ENCODE measurements around the gene ARAP1.

Gene ARAP1

DNA sequence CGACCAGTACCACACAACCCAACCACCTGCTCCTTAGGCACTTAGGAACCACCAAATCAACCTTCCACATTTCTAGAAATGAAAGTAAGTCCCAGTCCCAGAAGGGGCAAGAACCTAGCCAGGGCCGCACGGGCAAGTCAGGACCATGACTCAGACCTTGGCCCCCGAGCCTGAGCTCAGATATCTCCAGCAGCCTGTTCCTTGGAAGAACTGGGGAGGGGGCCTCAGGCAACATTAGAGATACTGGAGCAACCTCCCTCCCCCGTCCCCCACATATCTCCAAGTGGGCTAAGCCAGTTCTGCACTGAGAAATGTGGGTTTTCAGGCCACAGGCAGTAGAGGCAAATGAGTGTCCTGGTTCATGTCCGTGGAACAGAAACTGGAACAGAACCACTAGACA is 7.7 kb downstream of the ARAP1 start:
- DNase-seq (ENCODE audit: low read depth in 1 of 2, low spot score in 1 of 2) = no peak

DNA sequence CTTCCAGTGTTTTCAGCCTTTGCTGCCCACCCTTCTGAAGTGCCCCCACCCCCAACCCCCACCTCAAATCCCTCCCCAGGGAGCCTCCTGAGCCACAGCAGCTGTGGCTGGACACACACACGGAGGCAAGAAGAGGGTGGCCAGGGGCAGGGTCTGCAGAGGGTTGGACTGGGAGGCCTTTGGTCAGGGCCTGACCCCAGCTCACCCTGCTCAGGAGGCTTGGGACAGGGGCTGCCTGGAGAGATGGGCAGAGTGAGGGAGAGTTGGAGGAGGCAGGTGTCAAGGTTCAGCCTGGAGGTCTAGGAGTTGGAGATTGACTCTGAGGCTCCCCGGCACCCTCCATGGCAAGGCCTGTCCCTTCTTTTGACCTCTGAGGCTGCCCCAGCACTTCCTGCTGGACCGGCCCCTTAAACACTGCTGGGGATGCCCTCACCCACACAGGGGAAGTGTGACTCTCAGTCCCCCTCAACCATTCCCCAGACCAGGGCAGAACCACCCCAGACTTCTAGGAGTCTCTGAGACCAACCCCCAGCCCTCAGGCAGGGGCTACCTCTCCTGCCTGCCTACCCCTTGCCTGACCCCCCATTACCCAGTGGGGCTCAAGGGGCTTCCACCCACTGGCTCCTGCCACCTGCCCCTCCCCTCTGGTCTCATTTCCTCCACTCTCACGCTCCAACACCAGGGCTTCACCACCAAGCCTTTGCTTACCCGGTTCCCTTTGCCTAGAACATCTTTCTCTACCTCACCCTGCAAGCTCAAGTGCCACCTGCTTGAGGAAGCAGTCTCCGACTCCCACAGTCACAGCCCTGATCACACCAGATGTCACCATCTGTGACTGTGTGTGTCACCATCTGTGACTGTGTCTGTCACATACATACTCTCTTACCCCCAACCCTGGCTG is 8.6 kb downstream of the ARAP1 start:
- no peak for DNase-seq (ENCODE audit: low read depth in 1 of 2, low spot score in 1 of 2)

DNA sequence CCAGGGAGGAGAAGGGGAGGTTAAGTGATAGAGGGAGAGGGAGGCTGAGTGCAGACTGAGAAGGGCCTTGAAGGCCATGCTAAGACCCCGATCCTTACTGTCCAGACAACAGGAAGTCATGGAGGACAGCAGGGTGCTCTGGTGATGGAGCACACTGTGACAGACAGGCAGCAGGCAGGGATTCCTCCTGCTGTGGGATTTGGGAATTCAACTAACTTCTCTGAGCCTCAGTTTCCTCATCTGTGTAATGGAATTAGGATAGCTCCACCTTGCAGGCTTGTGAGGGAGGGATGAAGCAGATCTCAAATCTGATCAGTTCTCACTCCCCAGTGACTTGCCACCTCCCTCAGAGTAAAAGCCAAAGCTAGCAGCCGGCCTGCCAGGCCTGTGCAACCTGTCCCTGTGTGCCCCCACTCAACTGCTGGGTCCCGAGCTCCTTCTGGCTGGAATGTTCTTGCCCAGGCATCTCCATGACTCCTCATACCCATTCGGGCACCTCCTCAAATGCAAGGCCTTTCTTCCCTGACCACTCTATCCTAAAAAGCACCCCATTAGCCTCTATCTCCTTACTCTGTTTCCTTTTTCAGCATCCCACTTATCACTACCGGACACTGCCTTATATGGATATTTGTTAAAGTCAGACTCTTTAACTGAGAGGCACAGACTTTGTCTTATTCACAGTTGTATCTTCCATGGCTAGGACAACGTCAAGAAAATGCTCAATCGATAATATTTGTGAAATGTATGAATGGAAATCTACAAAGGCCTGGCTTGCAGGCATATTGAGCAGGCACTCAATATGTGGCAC is 9.5 kb downstream of the ARAP1 start:
- no peak for DNase-seq (ENCODE audit: low read depth in 1 of 2, low spot score in 1 of 2)

DNA sequence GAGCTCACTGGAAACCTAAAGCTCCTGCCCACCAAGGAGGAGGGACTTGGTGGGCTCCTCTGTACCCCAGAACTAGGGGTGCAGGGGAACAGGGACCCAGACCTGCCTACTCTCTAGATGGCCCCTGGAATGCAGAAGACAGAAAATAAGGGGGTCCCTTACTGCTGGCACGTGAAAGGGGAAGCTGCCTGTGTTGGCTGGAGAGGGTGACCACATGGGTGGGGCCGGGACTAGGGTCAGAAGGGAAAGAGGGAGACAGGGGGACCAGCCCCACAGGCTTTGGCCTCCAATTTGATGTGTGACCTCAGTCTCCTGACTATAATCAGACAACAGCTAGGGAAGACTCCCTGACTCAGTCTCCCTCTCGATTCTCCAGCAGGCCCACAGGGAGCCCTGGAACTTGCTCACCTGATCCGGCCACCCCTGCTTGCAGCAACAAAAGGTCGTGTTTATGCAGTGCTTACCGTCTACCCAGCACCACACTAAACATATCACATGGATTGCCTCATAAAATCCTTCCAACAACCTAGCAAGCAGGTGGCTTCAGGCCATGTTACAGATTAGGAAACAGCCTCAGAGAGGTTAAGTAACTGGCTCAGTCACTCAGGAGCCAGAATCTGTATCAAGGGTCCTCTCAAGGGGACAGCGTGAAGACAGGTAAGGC is 10.2 kb downstream of the ARAP1 start:
- DNase-seq (ENCODE audit: low read depth in 1 of 2, low spot score in 1 of 2) = no peak

DNA sequence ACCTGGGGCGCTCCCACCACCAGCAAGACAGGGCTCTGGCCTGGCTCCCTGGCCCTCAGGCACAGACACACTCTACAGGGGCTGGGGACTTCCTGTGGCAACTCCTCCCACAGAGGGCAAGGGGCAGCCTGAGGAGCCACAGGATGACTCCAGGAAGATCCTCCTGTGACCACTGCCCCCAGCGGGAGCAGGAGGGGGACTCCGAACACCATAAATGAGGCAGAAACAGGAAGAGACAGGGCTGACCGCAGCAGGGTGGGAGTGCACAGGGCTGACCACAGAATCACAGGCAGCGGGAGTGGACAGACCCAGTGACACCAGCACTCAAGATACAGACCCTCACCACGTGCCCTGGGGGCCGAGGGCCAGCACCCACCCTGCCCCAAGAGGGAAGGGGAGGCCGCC is 10.8 kb downstream of the ARAP1 start:
- no peak for DNase-seq (ENCODE audit: low read depth in 1 of 2, low spot score in 1 of 2)

DNA sequence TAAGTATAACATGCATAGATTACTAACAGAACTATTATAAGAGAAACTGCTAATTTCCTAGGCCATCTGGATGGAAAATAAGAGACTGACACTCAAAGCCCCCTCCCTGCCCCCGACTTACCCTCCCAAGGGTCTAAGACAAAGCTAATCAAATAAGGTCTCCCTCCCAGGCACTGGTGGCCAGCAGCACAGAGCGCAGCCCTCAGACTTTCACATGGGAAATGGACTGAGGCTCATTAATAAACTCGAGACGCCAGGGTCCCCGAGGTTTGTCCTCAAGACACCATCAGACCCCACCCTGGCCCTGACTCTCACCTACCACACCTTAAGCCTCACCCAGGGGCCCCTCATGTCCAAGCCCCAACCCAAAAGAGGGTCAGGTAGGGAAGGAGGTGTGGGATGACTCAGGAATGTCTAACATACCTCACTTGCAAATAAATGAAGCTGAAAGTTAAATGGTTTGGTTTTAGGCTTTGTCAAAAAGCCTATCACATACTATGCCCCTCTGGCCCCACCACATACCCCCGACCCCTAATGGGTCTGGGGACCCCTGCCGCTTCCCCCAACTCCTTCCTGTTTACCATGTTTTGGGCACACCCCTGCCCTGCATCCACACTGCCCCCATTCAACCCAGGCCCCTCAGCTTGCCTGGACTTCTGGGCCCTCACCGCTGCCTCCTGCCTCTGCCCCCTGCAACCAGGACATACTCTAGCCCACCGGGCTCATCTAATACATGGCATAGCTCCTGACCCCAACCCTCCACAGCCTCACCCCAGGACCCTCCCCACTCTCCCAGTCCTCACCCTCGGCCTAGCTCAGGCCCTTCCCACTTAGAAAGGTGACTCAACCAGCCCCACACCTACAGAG is 11.4 kb downstream of the ARAP1 start:
- no peak for DNase-seq (ENCODE audit: low read depth in 1 of 2, low spot score in 1 of 2)

DNA sequence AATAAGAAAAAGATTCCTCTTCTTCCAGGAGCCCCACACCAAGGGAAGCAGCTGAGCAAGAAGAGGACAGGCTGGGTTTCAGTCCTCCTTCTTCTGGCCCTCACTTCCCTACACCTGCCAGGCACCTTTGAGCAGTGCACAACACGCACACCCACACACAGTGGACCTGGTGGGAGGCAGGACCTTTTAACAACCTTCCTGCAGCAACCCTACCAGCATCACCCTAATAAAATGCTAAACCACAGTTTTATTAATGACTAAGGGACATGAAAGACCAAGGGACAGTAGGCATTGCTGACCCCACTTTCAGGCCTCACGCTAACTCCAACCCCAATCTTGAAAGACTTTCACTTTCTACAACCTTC is 12.2 kb downstream of the ARAP1 start:
- no peak for DNase-seq (ENCODE audit: low read depth in 1 of 2, low spot score in 1 of 2)

DNA sequence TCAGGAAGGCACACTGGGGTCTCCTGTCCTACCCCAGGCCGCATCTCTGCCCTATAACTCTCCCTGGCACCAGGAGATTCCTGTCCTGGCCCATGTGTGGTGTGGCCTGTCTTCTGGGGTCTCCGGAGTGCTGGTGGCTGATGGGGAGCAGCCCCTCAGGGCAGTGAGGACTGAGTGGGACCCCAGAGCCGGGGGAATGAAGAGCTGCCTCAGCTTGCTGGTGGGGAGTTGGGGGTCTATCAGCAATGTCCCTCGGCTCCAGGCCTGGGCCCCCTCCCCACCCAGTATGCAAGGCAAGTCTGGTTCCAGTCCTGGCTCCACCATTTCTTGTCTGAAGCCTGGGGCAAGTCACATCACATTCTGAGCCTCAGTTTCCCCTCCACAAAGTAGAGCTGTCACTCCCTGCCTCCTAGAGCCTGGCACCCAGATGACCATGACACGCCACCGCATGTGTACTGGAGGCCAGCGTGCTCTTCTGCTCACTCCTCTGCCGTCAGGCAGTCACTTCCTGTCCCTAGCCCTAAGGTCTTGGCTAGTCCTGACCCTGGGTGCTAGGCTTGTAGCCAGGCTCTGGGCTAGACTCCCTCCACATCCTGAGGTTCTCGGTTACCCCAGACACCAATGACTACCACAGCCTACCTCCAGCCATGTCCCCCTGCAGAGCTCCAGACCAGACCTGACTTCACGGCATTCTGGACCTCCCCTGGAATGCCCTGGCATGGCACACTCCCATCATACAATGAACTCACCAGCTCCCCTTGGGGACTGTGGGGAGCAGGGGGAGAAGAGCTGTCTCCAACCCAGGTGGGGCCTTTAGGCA is 12.8 kb downstream of the ARAP1 start:
- no peak for DNase-seq (ENCODE audit: low read depth in 1 of 2, low spot score in 1 of 2)

DNA sequence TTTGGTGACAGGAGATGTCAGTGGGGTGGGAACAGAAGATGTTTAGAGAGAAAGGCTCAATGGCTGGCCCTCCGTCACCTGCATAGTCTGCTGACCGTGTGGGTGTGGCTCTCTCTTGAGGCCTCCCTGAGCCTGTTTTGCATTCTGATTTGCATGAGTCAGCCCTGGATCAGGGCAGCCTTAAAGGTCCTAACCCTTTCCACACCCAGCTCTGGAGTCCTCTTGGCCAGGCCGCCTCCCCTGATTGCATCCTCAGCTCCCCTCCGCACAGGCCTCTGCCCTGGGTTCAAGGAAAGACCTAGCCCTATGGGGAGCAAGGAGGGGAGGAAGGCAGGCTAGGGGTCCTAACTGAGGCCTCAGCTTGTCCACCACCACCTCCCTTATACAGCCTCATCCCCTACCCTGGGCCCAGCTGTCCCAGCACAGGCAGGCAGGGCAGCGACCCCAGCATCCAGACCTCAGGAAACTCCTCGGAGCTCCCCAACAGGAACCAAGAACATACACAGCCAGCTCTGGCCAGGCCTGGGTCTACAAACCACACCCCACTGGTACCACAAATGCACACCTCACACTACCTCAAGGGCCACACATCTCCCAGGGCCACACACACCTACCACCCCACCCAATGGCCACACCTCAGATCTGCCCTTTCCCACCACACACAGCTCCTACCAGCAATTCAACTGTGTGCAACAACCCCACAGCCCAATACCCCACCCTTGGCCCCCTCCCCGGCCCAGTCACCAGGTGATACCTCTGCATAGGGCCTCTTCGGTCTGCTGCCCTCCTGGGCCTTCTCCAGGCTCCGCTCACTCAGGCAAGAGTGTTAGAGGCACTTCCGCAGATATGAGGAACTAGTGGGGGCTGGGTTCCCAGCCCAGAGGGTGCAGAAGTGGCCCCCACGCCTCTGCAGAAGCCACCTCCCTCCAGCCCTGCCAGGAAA is 13.7 kb downstream of the ARAP1 start:
- no peak for DNase-seq (ENCODE audit: low read depth in 1 of 2, low spot score in 1 of 2)

DNA sequence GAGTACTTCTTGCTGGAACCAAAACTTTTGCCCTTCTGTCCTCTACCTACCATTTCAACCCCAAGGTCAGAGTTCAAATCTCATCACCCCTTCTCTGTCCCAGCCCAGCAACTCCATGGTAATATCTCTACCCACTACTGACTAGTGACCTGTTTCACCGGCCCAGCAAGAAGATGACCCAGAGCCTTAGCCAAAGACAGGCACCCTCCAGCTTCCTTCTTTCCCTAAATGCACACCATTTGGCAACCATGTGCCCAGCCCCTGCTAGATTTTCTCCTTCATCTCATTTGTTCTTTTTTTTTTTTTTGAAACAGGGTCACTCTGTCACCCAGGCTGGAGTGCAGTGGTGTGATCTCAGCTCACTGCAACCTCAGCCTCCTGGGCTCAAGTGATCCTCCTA is 14.9 kb downstream of the ARAP1 start:
- no peak for DNase-seq (ENCODE audit: low read depth in 1 of 2, low spot score in 1 of 2)

DNA sequence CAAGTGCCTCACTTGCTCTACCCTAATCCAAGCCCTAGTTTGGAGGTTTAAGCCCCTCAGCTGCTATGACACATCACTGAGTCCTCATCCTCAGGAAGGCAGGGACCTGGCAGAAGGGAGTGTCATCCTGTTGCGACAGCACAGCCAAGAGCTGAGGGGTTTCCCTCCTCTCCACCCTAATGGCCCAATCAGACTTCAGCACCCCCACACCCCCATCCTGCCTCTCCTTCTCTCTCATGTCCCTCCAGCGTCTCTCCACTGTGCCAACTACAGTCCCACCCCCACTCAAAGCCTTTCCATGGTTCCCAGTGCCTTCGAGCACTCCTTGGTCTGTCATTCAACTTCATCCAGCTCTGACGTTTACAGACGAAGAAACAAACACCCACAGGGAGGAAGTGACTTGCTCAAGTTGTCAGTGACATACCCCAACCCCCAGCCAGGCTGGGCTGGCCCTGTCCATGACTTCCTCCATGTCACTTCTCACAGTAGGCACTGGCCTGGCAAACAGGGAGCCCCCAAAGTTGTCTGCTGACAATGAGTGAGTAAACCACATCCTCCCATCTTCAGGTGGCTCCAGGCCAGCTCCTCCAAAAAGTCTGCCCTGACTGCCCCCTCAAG is 15.6 kb downstream of the ARAP1 start:
- peak in 1 of 2 donors; percentile 24 for DNase-seq (ENCODE audit: low read depth in 1 of 2, low spot score in 1 of 2)

DNA sequence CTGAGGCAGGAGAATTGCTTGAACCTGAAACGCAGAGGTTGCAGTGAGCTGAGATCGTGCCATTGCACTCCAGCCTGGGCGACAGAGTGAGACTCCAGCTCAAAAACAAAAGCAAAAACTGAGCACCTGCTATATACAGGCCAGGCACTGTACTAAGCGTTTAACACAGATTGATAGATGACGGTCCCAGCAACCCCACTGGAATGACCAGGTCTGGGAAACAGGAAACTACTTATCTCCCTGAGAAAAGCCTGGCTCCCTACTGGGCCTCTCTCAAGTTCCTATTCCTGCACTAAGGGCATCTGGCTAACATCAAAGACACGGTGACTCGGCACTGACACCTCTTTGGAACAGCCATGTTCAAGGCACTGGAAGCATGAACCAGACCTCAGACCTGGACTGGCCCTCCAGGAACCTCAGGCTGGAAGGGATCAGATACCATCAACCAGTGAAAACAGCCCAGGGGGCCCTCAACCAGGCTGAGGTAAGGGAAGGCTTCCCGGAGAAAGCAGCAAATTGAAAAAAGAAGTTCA is 16.6 kb downstream of the ARAP1 start:
- no peak for DNase-seq (ENCODE audit: low read depth in 1 of 2, low spot score in 1 of 2)

DNA sequence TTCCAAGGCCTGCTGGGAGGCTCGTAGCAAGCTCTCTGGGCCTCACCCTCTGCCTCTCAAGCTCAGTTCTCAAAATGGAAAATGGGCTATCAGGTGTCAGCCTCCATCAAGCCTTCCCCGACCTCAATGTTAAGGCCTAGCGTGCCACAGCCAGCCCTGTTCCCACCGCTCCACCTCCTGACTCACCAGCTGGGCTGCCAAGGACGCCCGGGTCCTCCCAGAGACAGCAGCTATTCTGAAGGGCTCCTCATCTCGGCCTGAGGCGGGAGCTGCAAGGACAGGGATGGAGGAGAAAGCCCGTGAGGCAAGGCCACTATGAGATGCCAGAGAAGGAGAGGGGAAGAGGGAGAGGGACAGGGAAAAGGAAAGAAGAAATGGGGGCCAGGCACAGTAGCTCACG is 19.9 kb downstream of the ARAP1 start:
- DNase-seq (ENCODE audit: low read depth in 1 of 2, low spot score in 1 of 2) = no peak

DNA sequence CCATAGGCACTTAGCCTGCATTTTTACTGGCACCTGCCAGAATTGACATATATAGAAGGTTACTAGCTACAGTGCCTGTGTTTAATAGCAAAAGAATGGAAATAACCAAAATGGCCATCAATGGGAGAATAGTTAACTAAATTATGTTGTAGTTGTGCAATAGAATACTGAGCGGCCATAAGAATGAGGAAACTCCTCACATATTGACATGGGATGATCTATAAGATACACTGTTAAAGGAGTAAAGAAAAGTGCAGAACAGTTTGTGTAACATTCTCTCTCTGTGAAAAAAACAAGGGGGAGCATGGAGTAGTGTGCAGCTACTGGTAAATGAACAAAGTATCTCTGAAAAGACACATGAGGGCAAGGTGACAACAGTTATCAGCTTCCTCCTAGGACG is 21.5 kb downstream of the ARAP1 start:
- no peak for DNase-seq (ENCODE audit: low read depth in 1 of 2, low spot score in 1 of 2)

DNA sequence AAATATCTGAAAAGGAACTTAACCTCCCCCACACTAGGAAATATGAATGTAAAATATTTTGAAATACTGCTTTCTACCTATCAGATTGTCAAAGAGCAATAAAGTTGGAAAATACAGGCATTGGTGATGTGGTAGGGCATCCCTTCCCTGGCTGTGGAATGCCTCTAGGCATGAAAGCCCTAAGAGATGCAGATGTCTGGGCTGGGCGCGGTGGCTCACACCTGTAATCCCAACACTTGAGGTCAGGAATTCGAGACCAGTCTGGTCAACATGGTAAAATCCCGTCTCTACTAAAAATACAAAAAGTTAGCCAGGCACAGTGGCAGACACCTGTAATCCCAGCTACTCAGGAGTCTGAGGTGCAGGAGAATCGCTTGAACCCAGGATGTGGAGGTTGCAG is 22.0 kb downstream of the ARAP1 start:
- no peak for DNase-seq (ENCODE audit: low read depth in 1 of 2, low spot score in 1 of 2)

DNA sequence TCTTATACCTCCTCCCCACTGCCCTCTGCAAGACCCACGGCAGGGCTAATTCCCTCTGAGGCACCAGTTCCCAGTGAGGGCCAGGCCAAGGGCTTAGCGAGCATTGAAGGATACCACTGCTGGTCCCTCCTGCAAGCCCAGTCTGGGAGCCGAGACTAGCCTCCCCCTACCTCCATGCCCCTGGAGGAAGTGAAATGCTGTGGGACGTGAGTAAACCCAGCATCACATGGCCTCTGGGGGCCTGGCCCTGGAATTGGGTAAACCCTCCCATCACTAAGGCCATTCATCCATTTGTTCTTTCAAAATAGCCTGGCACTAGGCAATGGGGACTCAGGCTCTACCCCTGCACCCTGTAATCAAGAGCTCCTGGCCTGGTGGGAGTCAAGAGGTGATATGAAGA is 24.7 kb downstream of the ARAP1 start:
- DNase-seq (ENCODE audit: low read depth in 1 of 2, low spot score in 1 of 2) = no peak

DNA sequence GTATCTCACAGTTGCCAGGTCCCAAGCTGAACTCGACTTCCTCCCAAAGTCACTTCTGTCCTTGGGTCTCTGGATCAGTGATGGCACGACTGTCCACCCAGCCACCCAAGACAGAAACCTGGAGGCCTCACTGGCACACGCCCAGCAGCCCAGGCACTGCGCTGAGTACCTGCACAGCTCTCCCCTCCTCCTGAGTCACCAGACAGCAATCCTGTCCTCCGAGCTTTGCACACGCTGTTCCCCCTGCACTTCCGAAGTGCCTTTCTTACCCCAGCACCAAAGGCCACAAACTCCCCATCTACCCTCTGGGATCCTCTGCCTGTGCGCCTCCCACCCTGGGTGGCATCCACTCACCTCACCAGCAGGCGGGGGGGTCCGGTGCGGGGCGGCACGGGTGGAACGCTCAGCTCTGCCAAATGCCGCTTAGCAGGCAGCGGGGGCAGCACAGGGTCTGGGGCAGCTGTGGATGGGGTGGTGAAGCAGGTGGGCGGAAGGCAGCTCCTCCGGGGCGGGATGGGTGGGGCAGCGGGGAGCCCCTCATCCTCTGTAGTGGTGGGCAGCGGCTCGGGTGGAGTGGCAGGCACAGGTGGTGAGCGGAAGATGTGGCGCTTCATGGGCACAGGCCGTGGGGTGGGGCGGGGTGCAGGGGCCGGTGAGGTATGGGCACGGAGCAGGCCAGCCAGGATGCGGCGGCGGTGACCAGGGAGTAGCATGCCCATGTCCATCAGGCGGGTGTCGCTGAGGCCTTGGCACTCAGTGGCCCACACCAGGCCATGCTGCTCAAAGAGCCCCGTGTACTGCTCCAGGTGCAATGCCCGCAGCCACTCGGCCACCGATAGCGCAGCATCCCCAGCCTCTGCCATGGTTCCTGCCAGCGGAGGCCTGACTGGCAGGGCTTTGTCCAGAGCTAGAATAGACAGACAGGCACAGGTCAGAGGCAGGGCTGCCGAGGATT is 25.7 kb downstream of the ARAP1 start:
- no peak for DNase-seq (ENCODE audit: low read depth in 1 of 2, low spot score in 1 of 2)

All from stimulated activated CD4-positive, alpha-beta T cell treated with anti-CD3 and anti-CD28 coated beads, Interleukin-15, amount 100 ng/mL, for 1 hour (primary cell).